ENCODE measurements around the gene SIGMAR1. TPM values are rescaled to one million over a fixed set of nuclear protein-coding genes. Genes with fewer than 3 reads are reported as not detected.

Gene SIGMAR1
- total RNA-seq, 3 donors from 2014 or later (not counting 1 experiment from before 2014, with no cell fraction given): 22.1 to 29.8 (median 23.0) TPM

GRCh38 chr9:34585946-34586669 is 51.5 kb downstream of the SIGMAR1 start:
- H3K9me3 Mint-ChIP-seq: no peaks in the 10 kb centered on the region
- Histone ChIP-seq H3K27me3 (ENCODE audit: control insufficient read depth, insufficient read depth, low read length) (peaks cover 14% of the 10 kb centered on the region), H3K4me1 (ENCODE audit: control insufficient read depth, insufficient read depth, low read length) (peaks cover 14% of the 10 kb centered on the region), H3K9me3 (ENCODE audit: control insufficient read depth, insufficient read depth, low read length) (no peaks in the 10 kb centered on the region), H3K27ac (ENCODE audit: low read length) (no peak overlapping the region), H3K36me3 (ENCODE audit: control insufficient read depth, insufficient read depth, low read length) (no peaks in the 10 kb centered on the region), H3K4me3 (ENCODE audit: low read length) (no peak overlapping the region)
- DNase-seq (no peak), ATAC-seq (no peak)
- no peak overlapping the region for H3K4me3 Mint-ChIP-seq
- H3K27me3 Mint-ChIP-seq (ENCODE audit: low read depth in 2 of 2): peaks cover 53 to 59% of the 10 kb centered on the region in 2 donors
- H3K27ac Mint-ChIP-seq: no peak overlapping the region
- WGBS (ENCODE audit: insufficient coverage): 25% methylated on average over 8 of the region's 11 CpGs
- TF ChIP-seq, protein P1, sequence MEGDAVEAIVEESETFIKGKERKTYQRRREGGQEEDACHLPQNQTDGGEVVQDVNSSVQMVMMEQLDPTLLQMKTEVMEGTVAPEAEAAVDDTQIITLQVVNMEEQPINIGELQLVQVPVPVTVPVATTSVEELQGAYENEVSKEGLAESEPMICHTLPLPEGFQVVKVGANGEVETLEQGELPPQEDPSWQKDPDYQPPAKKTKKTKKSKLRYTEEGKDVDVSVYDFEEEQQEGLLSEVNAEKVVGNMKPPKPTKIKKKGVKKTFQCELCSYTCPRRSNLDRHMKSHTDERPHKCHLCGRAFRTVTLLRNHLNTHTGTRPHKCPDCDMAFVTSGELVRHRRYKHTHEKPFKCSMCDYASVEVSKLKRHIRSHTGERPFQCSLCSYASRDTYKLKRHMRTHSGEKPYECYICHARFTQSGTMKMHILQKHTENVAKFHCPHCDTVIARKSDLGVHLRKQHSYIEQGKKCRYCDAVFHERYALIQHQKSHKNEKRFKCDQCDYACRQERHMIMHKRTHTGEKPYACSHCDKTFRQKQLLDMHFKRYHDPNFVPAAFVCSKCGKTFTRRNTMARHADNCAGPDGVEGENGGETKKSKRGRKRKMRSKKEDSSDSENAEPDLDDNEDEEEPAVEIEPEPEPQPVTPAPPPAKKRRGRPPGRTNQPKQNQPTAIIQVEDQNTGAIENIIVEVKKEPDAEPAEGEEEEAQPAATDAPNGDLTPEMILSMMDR (IDR thresholded peaks at IDR 0.05): no peak
- peaks cover 9 to 26% of the 10 kb centered on the region in 2 donors for H3K4me1 Mint-ChIP-seq
- no peaks in the 10 kb centered on the region for H3K36me3 Mint-ChIP-seq
- intact Hi-C loops (cut with micrococcal nuclease): no loop called here

- no peaks in the 10 kb centered on the region for H3K36me3 Mint-ChIP-seq
- Histone ChIP-seq H3K4me1 (ENCODE audit: control insufficient read depth, insufficient read depth, low read length) (peaks cover 3% of the 10 kb centered on the region), H3K9me3 (ENCODE audit: control insufficient read depth, insufficient read depth, low read length) (no peaks in the 10 kb centered on the region), H3K27ac (ENCODE audit: low read length) (no peak overlapping the region), H3K4me3 (ENCODE audit: low read length) (no peak overlapping the region), H3K36me3 (ENCODE audit: control insufficient read depth, insufficient read depth, low read length) (no peaks in the 10 kb centered on the region), H3K27me3 (ENCODE audit: control insufficient read depth, insufficient read depth, low read length) (peaks cover 7% of the 10 kb centered on the region)
- DNase-seq (no peak), ATAC-seq (no peak)
- TF ChIP-seq, protein P1 (IDR thresholded peaks at IDR 0.05): no peak
- H3K4me1 Mint-ChIP-seq: peaks cover 2 to 19% of the 10 kb centered on the region in 2 donors
- WGBS (ENCODE audit: insufficient coverage): 73% methylated on average over 5 of the region's 5 CpGs
- peaks cover 57 to 70% of the 10 kb centered on the region in 2 donors for H3K27me3 Mint-ChIP-seq (ENCODE audit: low read depth in 2 of 2)
- H3K9me3 Mint-ChIP-seq: no peaks in the 10 kb centered on the region
- H3K4me3 Mint-ChIP-seq: no peak overlapping the region
- H3K27ac Mint-ChIP-seq: no peak overlapping the region
- intact Hi-C loops (cut with micrococcal nuclease): no loop called here
These were observed 52.6 kb downstream of the SIGMAR1 start for GRCh38 chr9:34584970-34585369.

Other genes starting within 250 kb of the SIGMAR1 start
- 10 to 100 TPM; 18.9 to 20.6 (median 19.2) TPM for gene FAM219A, start 179.2 kb downstream of the SIGMAR1 start, total RNA-seq
- not detected for gene DNAI1, start 179.0 kb downstream of the SIGMAR1 start, total RNA-seq
- gene ENHO, start 114.8 kb downstream of the SIGMAR1 start, total RNA-seq: 1 to 10 TPM in 1 of 3 donors, under 1 TPM in 1, not detected in 1; 0.34 to 1.7 TPM
- not detected for gene CNTFR, start 48.1 kb downstream of the SIGMAR1 start, total RNA-seq
- 10 to 100 TPM in 1 of 3 donors, 1 to 10 TPM in 2; 9.3 to 15.0 (median 9.8) TPM for gene RPP25L, start 25.7 kb downstream of the SIGMAR1 start, total RNA-seq
- 100 to 1,000 TPM; 135 to 171 (median 147) TPM for gene DCTN3, start 17.3 kb downstream of the SIGMAR1 start, total RNA-seq
- under 1 TPM in 2 of 3 donors, not detected in 1; 0.24 to 0.77 TPM for gene ARID3C, start 8.7 kb downstream of the SIGMAR1 start, total RNA-seq
- 100 to 1,000 TPM in 1 of 3 donors, 10 to 100 TPM in 2; 81.9 to 118 (median 89.3) TPM for gene GALT, start 8.9 kb upstream of the SIGMAR1 start, total RNA-seq
- 10 to 100 TPM; 64.2 to 91.1 (median 66.1) TPM for gene IL11RA, start 14.4 kb upstream of the SIGMAR1 start, total RNA-seq
- gene CCL27, start 24.9 kb upstream of the SIGMAR1 start, total RNA-seq: not detected
- gene CCL19, start 53.5 kb upstream of the SIGMAR1 start, total RNA-seq: not detected
- not detected for gene CCL21, start 72.3 kb upstream of the SIGMAR1 start, total RNA-seq

Data from natural killer cell (primary cell).